Measurements from ENCODE around the gene COL23A1.

DNA sequence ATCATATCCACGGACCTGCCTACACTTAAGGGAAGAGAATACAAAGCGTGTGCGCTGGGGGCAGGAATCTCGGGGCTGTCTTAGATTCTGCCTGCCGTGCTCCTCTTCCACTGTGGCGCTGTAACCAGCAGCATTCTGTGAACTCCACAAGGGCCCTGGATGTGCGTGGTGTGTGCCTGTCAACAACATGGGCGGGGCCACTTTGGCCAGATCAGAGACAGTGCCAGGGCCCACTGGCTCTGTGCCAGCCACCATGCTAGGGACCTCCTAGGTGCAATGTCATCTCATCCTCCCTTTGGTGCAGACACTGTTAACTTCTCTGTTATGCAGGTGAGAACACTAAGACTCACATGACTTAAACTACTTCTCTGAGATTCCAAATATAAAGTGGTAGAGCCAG is 113.7 kb downstream of the COL23A1 start:
- TF ChIP-seq POLR2A (IDR thresholded peaks at IDR 0.05) (no peak), EP300 (IDR thresholded peaks at IDR 0.05) (no peak)
- TF ChIP-seq, protein P1, sequence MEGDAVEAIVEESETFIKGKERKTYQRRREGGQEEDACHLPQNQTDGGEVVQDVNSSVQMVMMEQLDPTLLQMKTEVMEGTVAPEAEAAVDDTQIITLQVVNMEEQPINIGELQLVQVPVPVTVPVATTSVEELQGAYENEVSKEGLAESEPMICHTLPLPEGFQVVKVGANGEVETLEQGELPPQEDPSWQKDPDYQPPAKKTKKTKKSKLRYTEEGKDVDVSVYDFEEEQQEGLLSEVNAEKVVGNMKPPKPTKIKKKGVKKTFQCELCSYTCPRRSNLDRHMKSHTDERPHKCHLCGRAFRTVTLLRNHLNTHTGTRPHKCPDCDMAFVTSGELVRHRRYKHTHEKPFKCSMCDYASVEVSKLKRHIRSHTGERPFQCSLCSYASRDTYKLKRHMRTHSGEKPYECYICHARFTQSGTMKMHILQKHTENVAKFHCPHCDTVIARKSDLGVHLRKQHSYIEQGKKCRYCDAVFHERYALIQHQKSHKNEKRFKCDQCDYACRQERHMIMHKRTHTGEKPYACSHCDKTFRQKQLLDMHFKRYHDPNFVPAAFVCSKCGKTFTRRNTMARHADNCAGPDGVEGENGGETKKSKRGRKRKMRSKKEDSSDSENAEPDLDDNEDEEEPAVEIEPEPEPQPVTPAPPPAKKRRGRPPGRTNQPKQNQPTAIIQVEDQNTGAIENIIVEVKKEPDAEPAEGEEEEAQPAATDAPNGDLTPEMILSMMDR (IDR thresholded peaks at IDR 0.05) = no peak

All from tibial nerve (tissue), 4 donors.